Gastroesophageal sphincter (tissue), 4 donors: ENCODE results near the gene GNB1. TPM values are rescaled to one million over a fixed set of nuclear protein-coding genes. Genes with fewer than 3 reads are reported as not detected.

Experiments
- ATAC-seq: fragments of 150-250 bp; one replicate; pipeline ENCODE4 v1.9.1; 2016; ENCODE audit warnings: mild to moderate bottlenecking, moderate library complexity
- H3K27ac ChIP-seq, 4 donors: fragments of 200-600 bp; sonication (generic) in 3 of 4; 1 replicate in 3 of 4; 2 replicates in 1 of 4; pipeline ENCODE4 v1.5.1; 2016 to 2019
- H3K27me3 ChIP-seq: fragments of 200-600 bp; sonication (generic); one replicate; pipeline ENCODE4 v1.5.1; 2019
- H3K36me3 ChIP-seq, 2 donors: fragments of 200-600 bp; sonication (generic); one replicate each; pipeline ENCODE4 v1.5.1; 2019; ENCODE audit warnings: control low read depth in 1 of 2
- H3K4me1 ChIP-seq, 3 donors: fragments of 200-600 bp; sonication (generic); 1 replicate in 2 of 3; 2 replicates in 1 of 3; pipeline ENCODE4 v1.5.1; 2016 to 2019; ENCODE audit warnings: control low read depth in 2 of 3
- H3K4me3 ChIP-seq, 2 donors: fragments of 200-600 bp; sonication (generic); one replicate each; pipeline ENCODE4 v1.5.1; 2019; ENCODE audit warnings: mild to moderate bottlenecking in 1 of 2, moderate library complexity in 1 of 2
- H3K9me3 ChIP-seq, 3 donors: fragments of 200-600 bp; sonication (generic); one replicate each; pipeline ENCODE4 v1.5.1; 2017 to 2019; ENCODE audit warnings: control low read depth in 2 of 3
- EP300 ChIP-seq: sonication (generic); formaldehyde crosslinking; IDR thresholded peaks from one replicate; pipeline ENCODE4 v1.6.1; 2017; ENCODE audit warnings: antibody characterized with exemption, mild to moderate bottlenecking
- POLR2A ChIP-seq, 2 donors: fragments of 450-650 bp; IDR thresholded peaks; one replicate each; pipeline ENCODE4 v1.6.1; 2017; ENCODE audit warnings: antibody characterized with exemption in 2 of 2, mild to moderate bottlenecking in 2 of 2, moderate library complexity in 1 of 2
- POLR2AphosphoS5 ChIP-seq: sonication (generic); formaldehyde crosslinking; IDR thresholded peaks from one replicate; pipeline ENCODE4 v1.6.1; 2017; ENCODE audit warnings: antibody characterized with exemption
- WGBS, 2 donors: methylation state at CpG; one replicate each; pipeline ENCODE4 v1.1.5; 2018; ENCODE audit warnings: low coverage in 1 of 2; 5-methylcytosine and 5-hydroxymethylcytosine counted together
- total RNA-seq, 4 donors: library from RNA; depleted of rRNA; stranded (reverse); fragments of >200 nt; gene quantifications; one replicate each; pipeline ENCODE4 v1.1.0, GENCODE V29; 2016
- TF ChIP-seq, protein P1 (sequence below), 4 experiments: fragments of 200-600 bp in 2 of 4; fragments of 450-650 bp in 2 of 4; sonication (generic) in 1 of 4; IDR thresholded peaks; one replicate each; pipeline ENCODE4 v1.5.1; 2017 to 2019; ENCODE audit warnings: antibody characterized with exemption in 4 of 4, mild to moderate bottlenecking in 2 of 4, moderate library complexity in 2 of 4

The GNB1 gene
- total RNA-seq, 4 donors from 2014 or later = 129 to 175 (median 136) TPM

DNA sequence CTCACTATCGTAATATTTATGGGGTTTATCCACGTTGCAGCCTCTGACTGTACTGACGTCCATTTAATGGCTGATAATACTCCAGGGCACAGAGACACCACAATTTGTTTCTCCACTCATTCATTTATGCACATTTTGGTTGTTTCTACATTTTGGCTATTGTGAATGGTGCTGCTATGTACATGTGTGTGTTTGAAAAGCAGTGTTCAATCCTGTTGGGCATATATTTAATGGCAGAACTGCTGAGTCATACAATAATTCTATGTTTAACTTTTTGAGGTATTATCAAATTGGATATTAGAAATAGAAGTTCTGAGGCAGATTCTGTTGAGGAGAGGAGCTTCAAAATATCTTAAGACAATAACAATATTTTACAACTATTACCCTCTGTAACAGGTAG, 73.7 kb downstream of the GNB1 start:
- no peaks in the 10 kb centered on the region for H3K4me1 ChIP-seq
- H3K36me3 ChIP-seq = peaks cover 0 to 79% of the 10 kb centered on the region in 2 donors
- 63 to 77% methylated on average over 2 to 3 of the region's 3 CpGs for WGBS, 2 donors
- H3K9me3 ChIP-seq = no peaks in the 10 kb centered on the region
- no peaks in the 10 kb centered on the region for H3K27me3 ChIP-seq
- no peak for ATAC-seq
- no peak overlapping the region for H3K4me3 ChIP-seq
- no peak overlapping the region for H3K27ac ChIP-seq
- TF ChIP-seq POLR2A (IDR thresholded peaks at IDR 0.05) (no peak), POLR2AphosphoS5 (no peak), EP300 (no peak)
- TF ChIP-seq, protein P1, sequence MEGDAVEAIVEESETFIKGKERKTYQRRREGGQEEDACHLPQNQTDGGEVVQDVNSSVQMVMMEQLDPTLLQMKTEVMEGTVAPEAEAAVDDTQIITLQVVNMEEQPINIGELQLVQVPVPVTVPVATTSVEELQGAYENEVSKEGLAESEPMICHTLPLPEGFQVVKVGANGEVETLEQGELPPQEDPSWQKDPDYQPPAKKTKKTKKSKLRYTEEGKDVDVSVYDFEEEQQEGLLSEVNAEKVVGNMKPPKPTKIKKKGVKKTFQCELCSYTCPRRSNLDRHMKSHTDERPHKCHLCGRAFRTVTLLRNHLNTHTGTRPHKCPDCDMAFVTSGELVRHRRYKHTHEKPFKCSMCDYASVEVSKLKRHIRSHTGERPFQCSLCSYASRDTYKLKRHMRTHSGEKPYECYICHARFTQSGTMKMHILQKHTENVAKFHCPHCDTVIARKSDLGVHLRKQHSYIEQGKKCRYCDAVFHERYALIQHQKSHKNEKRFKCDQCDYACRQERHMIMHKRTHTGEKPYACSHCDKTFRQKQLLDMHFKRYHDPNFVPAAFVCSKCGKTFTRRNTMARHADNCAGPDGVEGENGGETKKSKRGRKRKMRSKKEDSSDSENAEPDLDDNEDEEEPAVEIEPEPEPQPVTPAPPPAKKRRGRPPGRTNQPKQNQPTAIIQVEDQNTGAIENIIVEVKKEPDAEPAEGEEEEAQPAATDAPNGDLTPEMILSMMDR (IDR thresholded peaks at IDR 0.05) = no peak

DNA sequence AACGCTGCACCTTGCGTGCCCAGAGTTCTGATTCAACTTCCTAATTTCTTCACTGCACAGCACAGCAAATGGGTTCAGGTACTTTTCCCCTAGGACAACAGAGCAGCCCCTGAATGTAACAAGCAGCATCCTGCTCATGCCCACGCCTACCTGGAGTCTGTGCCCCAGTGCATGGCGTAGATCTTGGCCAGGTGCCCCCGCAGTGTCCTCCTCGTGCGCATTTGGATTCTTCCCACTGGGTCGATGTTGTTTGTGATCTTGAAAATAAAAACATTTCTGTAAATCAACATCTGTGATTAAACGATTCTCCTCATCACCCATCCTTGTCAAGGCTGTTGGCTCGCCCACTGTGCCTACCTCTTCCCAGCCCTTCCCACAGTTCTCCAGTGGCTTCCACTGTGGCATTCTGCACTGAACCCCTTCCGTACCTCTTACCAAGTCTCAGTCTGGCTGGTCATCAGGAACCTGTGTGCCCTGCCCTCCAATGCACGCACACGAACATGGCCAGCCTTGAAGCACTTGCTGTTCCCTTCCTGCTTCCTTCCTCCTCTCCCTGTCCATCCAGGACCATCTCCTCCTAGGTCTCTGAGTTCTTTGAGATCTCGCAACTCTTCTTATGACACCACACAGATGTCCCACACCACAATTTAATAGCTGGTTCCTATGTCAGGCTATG, 75.1 kb downstream of the GNB1 start:
- Histone ChIP-seq H3K4me1 (no peaks in the 10 kb centered on the region), H3K9me3 (no peaks in the 10 kb centered on the region), H3K4me3 (no peak overlapping the region), H3K27me3 (no peaks in the 10 kb centered on the region), H3K36me3 (peaks cover 0 to 77% of the 10 kb centered on the region in 2 donors), H3K27ac (no peak overlapping the region)
- no peak for ATAC-seq
- WGBS, 2 donors = 85 to 90% methylated on average over 11 to 14 of the region's 14 CpGs
- no peak for TF ChIP-seq POLR2AphosphoS5
- TF ChIP-seq EP300 = no peak
- TF ChIP-seq, protein P1 (IDR thresholded peaks at IDR 0.05) = no peak
- no peak for TF ChIP-seq POLR2A (IDR thresholded peaks at IDR 0.05)

DNA sequence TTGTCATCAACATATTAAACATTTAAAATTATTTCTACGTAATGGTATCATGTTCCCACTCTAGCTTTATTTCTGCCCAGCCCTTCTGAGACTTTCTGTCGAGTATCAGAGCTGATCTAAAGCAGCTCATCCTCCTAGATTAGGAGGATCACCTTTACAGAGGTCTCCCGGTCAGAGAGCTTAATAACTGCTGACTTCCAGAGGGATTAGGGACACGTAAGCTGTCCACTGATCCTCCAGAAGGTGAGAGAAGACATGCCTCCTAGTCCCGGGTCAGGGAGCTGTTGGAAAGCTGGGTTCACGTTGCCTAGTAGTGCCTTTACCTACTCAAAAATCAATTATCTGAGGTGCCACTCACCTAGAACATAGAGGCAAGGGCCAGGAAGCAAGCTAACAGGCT, 81.4 kb downstream of the GNB1 start:
- H3K27ac ChIP-seq = no peak overlapping the region
- TF ChIP-seq POLR2AphosphoS5 (no peak), POLR2A (IDR thresholded peaks at IDR 0.05) (no peak), EP300 (no peak)
- TF ChIP-seq, protein P1 (IDR thresholded peaks at IDR 0.05) = no peak
- 76 to 86% methylated on average over 1 to 4 of the region's 6 CpGs for WGBS, 2 donors
- H3K27me3 ChIP-seq = no peaks in the 10 kb centered on the region
- H3K4me3 ChIP-seq = no peak overlapping the region
- ATAC-seq = no peak
- H3K36me3 ChIP-seq = peaks cover 0 to 94% of the 10 kb centered on the region in 2 donors
- H3K4me1 ChIP-seq = no peaks in the 10 kb centered on the region
- H3K9me3 ChIP-seq = no peaks in the 10 kb centered on the region

DNA sequence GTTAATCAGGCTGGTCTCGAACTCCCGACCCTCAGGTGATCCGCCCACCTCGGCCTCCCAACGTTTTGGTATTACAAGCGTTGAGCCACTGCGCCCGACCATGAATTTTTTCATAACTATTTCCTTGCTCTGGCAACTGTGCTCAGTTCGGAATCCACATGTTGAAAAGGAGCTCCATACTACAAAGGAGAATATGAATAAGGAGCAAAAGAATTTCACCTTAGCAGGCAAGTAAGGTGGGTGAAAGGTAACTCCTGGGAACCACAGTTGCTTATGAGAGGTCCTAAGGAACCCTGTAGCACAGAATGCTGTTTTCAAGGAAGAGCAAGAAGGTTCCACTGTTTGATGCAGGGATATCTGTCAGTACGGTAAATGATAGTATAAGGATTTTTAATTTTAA, 82.7 kb downstream of the GNB1 start:
- 100% methylated on average over 1 to 6 of the region's 10 CpGs for WGBS, 2 donors
- no peak for ATAC-seq
- no peak for TF ChIP-seq POLR2A (IDR thresholded peaks at IDR 0.05)
- no peak for TF ChIP-seq POLR2AphosphoS5
- TF ChIP-seq EP300 = no peak
- TF ChIP-seq, protein P1 (IDR thresholded peaks at IDR 0.05) = no peak
- H3K4me3 ChIP-seq = no peak overlapping the region
- H3K36me3 ChIP-seq = peaks cover 0 to 94% of the 10 kb centered on the region in 2 donors
- no peaks in the 10 kb centered on the region for H3K27me3 ChIP-seq
- H3K9me3 ChIP-seq = no peaks in the 10 kb centered on the region
- H3K27ac ChIP-seq = no peak overlapping the region
- H3K4me1 ChIP-seq = no peaks in the 10 kb centered on the region

DNA sequence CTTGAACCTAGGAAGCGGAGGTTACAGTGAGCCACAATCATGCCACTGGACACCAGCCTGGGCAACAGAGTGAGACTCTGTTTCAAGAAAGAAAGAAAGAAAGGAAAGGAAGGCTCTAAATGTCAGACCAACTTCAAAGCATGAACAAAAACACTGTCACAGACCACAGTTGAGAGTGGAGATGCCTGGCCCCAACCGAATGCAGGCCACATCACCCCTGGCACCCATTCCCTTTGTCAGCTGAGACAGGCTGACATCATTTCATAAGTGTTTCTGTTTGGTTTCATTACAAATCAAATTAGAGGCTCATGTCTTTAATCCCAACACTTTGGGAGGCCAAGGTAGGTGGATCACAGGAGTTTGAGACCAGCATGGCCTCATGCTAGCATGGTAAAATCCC, 84.0 kb downstream of the GNB1 start:
- Histone ChIP-seq H3K27ac (no peak overlapping the region), H3K4me1 (no peaks in the 10 kb centered on the region), H3K27me3 (no peaks in the 10 kb centered on the region), H3K9me3 (no peaks in the 10 kb centered on the region), H3K36me3 (peaks cover 0 to 95% of the 10 kb centered on the region in 2 donors), H3K4me3 (no peak overlapping the region)
- TF ChIP-seq POLR2AphosphoS5 (no peak), EP300 (no peak), POLR2A (IDR thresholded peaks at IDR 0.05) (no peak)
- TF ChIP-seq, protein P1 (IDR thresholded peaks at IDR 0.05) = no peak
- 25 to 63% methylated on average over 1 to 2 of the region's 2 CpGs for WGBS, 2 donors
- no peak for ATAC-seq
